ENCODE results near the gene SOX6. TPM values are rescaled to one million over a fixed set of nuclear protein-coding genes. Genes with fewer than 3 reads are reported as not detected.

Gene SOX6
- total RNA-seq, 1 experiment from 2014 or later: not detected

- H2BK120ac ChIP-seq (ENCODE audit: low read depth, low read length, poor library complexity, severe bottlenecking): no peak overlapping the region
- H3K79me1 ChIP-seq (ENCODE audit: insufficient read depth, low read depth, low read length, poor library complexity, severe bottlenecking): no peaks in the 10 kb centered on the region
- DNase-seq: no peak
- H4K20me1 ChIP-seq (ENCODE audit: control insufficient read depth, insufficient read depth, insufficient read length): no peaks in the 10 kb centered on the region
- no peak overlapping the region for H3T11ph ChIP-seq (ENCODE audit: low read length)
- no peaks in the 10 kb centered on the region for H3K9me3 Mint-ChIP-seq
- H2BK5ac ChIP-seq (ENCODE audit: insufficient read length, low read length): no peak overlapping the region
- no peak for TF ChIP-seq CTCF (conservative IDR thresholded peaks at IDR 0.05)
- peaks cover 7% of the 10 kb centered on the region for H3K27me3 Mint-ChIP-seq (ENCODE audit: low read depth)
- no peak overlapping the region for H2AK5ac ChIP-seq (ENCODE audit: insufficient read length, low read length)
- H2AFZ ChIP-seq (ENCODE audit: low read length): no peak overlapping the region
- no peak overlapping the region for H3K4me2 ChIP-seq (ENCODE audit: insufficient read depth, insufficient read length, low read length)
- H3K23ac ChIP-seq (ENCODE audit: insufficient read length, low read depth, low read length): no peak overlapping the region
- H3K4me1 Mint-ChIP-seq: peaks cover 10 to 16% of the 10 kb centered on the region in 2 experiments
- H3K56ac ChIP-seq (ENCODE audit: insufficient read length, low read depth, low read length): no peak overlapping the region
- no peak overlapping the region for H4K5ac ChIP-seq (ENCODE audit: insufficient read length, low read depth, low read length)
- no peak overlapping the region for H3K27ac ChIP-seq (ENCODE audit: insufficient read length, low read depth, low read length)
- H3K4me1 ChIP-seq (ENCODE audit: insufficient read depth, low read length): no peaks in the 10 kb centered on the region
- no peak overlapping the region for H2BK20ac ChIP-seq (ENCODE audit: low read depth, low read length, poor library complexity, severe bottlenecking)
- H2BK15ac ChIP-seq (ENCODE audit: low read depth, low read length): no peak overlapping the region
- no peak overlapping the region for H3K18ac ChIP-seq (ENCODE audit: insufficient read length, low read depth, low read length)
- no peak overlapping the region for H2BK12ac ChIP-seq (ENCODE audit: insufficient read length, low read depth, low read length)
- no peak overlapping the region for H3K9ac ChIP-seq (ENCODE audit: extremely low read depth, insufficient read length, low read length)
- no peak overlapping the region for H3K4ac ChIP-seq (ENCODE audit: low read depth, low read length)
- WGBS (ENCODE audit: extremely low coverage, insufficient read length, low lambda C conversion rate): no CpG with 5 or more reads among the region's 7 CpGs
- H3K27ac Mint-ChIP-seq: no peak overlapping the region
- no peak overlapping the region for H3K14ac ChIP-seq (ENCODE audit: insufficient read depth, low read length)
- H3K27me3 ChIP-seq (ENCODE audit: insufficient read depth, low read length): no peaks in the 10 kb centered on the region
- H3K79me2 ChIP-seq (ENCODE audit: insufficient read depth, low read length): no peaks in the 10 kb centered on the region
- no peak overlapping the region for H4K91ac ChIP-seq (ENCODE audit: insufficient read length, low read depth, low read length)
- H3K9me3 ChIP-seq (ENCODE audit: control insufficient read depth, low read depth, low read length): no peaks in the 10 kb centered on the region
- no peaks in the 10 kb centered on the region for H3K36me3 Mint-ChIP-seq (ENCODE audit: insufficient read depth in 1 of 3, low read depth in 3 of 3)
- no peaks in the 10 kb centered on the region for H3K23me2 ChIP-seq (ENCODE audit: insufficient read length, low read depth, low read length, poor library complexity, severe bottlenecking)
- H3K4me3 Mint-ChIP-seq: no peak overlapping the region
- H4K8ac ChIP-seq (replicated peaks; ENCODE audit: insufficient read length, low read depth, low read length): no peak overlapping the region
Observed at GRCh38 chr11:15965562-15966250, 390.6 kb downstream of the SOX6 start.
